HG03103 (cell line): ENCODE data around the gene OBSCN.

ENCODE experiments used
- ATAC-seq: cut with Tn5 transposase; IDR thresholded peaks from one replicate; pipeline ENCODE4 v1.9.1; 2021; ENCODE audit warnings: low read depth; ENCODE audit not compliant: unreplicated experiment

OBSCN gene

GRCh38 chr1:228304225-228304624 lies 96.4 kb downstream of the OBSCN start:
- no peak for ATAC-seq

GRCh38 chr1:228304766-228305395 lies 97.0 kb downstream of the OBSCN start:
- ATAC-seq: no peak

- no peak for ATAC-seq
Observed at GRCh38 chr1:228305721-228306152, 97.9 kb downstream of the OBSCN start.

- no peak for ATAC-seq
Observed at GRCh38 chr1:228306275-228307217, 98.7 kb downstream of the OBSCN start.

GRCh38 chr1:228307218-228308023 lies 99.6 kb downstream of the OBSCN start:
- ATAC-seq: no peak

- no peak for ATAC-seq
Observed at GRCh38 chr1:228308085-228308601, 100.3 kb downstream of the OBSCN start.

GRCh38 chr1:228308628-228309325 lies 100.9 kb downstream of the OBSCN start:
- ATAC-seq: no peak

- no peak for ATAC-seq
Observed at GRCh38 chr1:228309326-228310067, 101.7 kb downstream of the OBSCN start.

- no peak for ATAC-seq
Observed at GRCh38 chr1:228310162-228310792, 102.4 kb downstream of the OBSCN start.

- no peak for ATAC-seq
Observed at GRCh38 chr1:228311091-228311490, 103.2 kb downstream of the OBSCN start.

GRCh38 chr1:228312136-228312764 lies 104.4 kb downstream of the OBSCN start:
- no peak for ATAC-seq

- no peak for ATAC-seq
Observed at GRCh38 chr1:228313536-228314277, 105.9 kb downstream of the OBSCN start.

GRCh38 chr1:228314315-228314657 lies 106.4 kb downstream of the OBSCN start:
- ATAC-seq: no peak

GRCh38 chr1:228314658-228315483 lies 107.0 kb downstream of the OBSCN start:
- ATAC-seq: no peak

- ATAC-seq: no peak
Observed at GRCh38 chr1:228315484-228315944, 107.7 kb downstream of the OBSCN start.

- ATAC-seq: no peak
Observed at GRCh38 chr1:228315945-228316588, 108.2 kb downstream of the OBSCN start.
